H1 (cell line): ENCODE measurements around the gene DEDD.

Experiments used
- CBX5 ChIP-seq: fragments of 300-800, 300-1000 bp; sonication (generic); IDR thresholded peaks from 2 replicates; pipeline ENCODE4 v1.7.1; 2016; ENCODE audit warnings: antibody characterized with exemption, low read length, low read depth
- CEBPB ChIP-seq: IDR thresholded peaks from 2 replicates; pipeline ENCODE4 v1.6.1; 2012; ENCODE audit warnings: low read depth, low read length
- CTCF ChIP-seq, 3 experiments: IDR thresholded peaks; 1 replicate in 2 of 3; 2 replicates in 1 of 3; pipeline versions ENCODE4 v1.5.1 to v1.6.1; 2011; ENCODE audit warnings: low read length in 3 of 3, mild to moderate bottlenecking in 3 of 3, inconsistent platforms in 2 of 3, low read depth in 1 of 3, moderate library complexity in 1 of 3; ENCODE audit not compliant: insufficient read depth in 1 of 3; ENCODE audit errors: control extremely low read depth in 1 of 3
- EZH2 ChIP-seq: fragments of 200-600 bp; sonication (generic); IDR thresholded peaks from 2 replicates; pipeline ENCODE4 v1.7.1; 2012; ENCODE audit warnings: low read depth, mild to moderate bottlenecking, moderate library complexity, low read length, inconsistent platforms; ENCODE audit not compliant: severe bottlenecking
- JUND ChIP-seq: IDR thresholded peaks from 2 replicates; pipeline ENCODE4 v1.6.1; 2011; ENCODE audit warnings: mild to moderate bottlenecking, improper control_type of control experiment, low read length
- KDM5A ChIP-seq: fragments of 200-600 bp; IDR thresholded peaks from 2 replicates; pipeline ENCODE4 v1.7.1; 2012; ENCODE audit warnings: mild to moderate bottlenecking, low read length, inconsistent platforms, mixed read lengths
- POLR2AphosphoS5 ChIP-seq: IDR thresholded peaks from 2 replicates; pipeline ENCODE4 v1.6.1; 2011; ENCODE audit warnings: low read depth, low read length
- RAD21 ChIP-seq, 2 experiments: IDR thresholded peaks in 1 of 2; conservative IDR thresholded peaks in 1 of 2; 2 replicates each; pipeline ENCODE4 v1.6.1; 2011; ENCODE audit warnings: low read depth in 2 of 2, low read length in 2 of 2, improper control_type of control experiment in 1 of 2, inconsistent platforms in 1 of 2, mild to moderate bottlenecking in 1 of 2, moderate library complexity in 1 of 2
- RXRA ChIP-seq: IDR thresholded peaks from 2 replicates; pipeline ENCODE4 v1.6.1; 2011; ENCODE audit warnings: low read depth, mild to moderate bottlenecking, low read length, moderate library complexity; ENCODE audit not compliant: insufficient read depth
- SIN3A ChIP-seq, 2 experiments: IDR thresholded peaks in 1 of 2; conservative IDR thresholded peaks in 1 of 2; 2 replicates each; pipeline ENCODE4 v1.6.1; 2011 to 2012; ENCODE audit warnings: low read length in 2 of 2, improper control_type of control experiment in 1 of 2, low read depth in 1 of 2, mild to moderate bottlenecking in 1 of 2
- SIX5 ChIP-seq: IDR thresholded peaks from 2 replicates; pipeline ENCODE4 v1.6.1; 2011; ENCODE audit warnings: mild to moderate bottlenecking, low read depth, low read length

- no peak for TF ChIP-seq SIN3A (conservative IDR thresholded peaks at IDR 0.05 in 1 of 2, IDR thresholded peaks at IDR 0.05 in 1 of 2; ENCODE audit: low read depth in 1 of 2, low read length in 2 of 2)
- TF ChIP-seq SIX5, result no peak
- TF ChIP-seq CTCF (IDR thresholded peaks at IDR 0.05; ENCODE audit: control extremely low read depth in 1 of 3, insufficient read depth in 1 of 3, low read depth in 1 of 3, low read length in 3 of 3), result no peak
- no peak for TF ChIP-seq CBX5
- no peak for TF ChIP-seq KDM5A
- TF ChIP-seq CEBPB, result no peak
- no peak for TF ChIP-seq RXRA
- TF ChIP-seq EZH2, result no peak
- TF ChIP-seq RAD21 (IDR thresholded peaks at IDR 0.05 in 1 of 2, conservative IDR thresholded peaks at IDR 0.05 in 1 of 2; ENCODE audit: low read depth in 2 of 2, low read length in 2 of 2), result no peak
- TF ChIP-seq POLR2AphosphoS5, result no peak
- no peak for TF ChIP-seq JUND
Observed at GRCh38 chr1:161158316-161159010, 26.0 kb upstream of the DEDD start.
